GM18520 (cell line): ENCODE data around the gene PFKFB3.
"Not testable (repeated sequence)": the region's sequence is repeated elsewhere in the genome, so short reads cannot be mapped to it uniquely, and the experiment has no call there.

ENCODE experiments used
- ATAC-seq: cut with Tn5 transposase; IDR thresholded peaks from one replicate; pipeline ENCODE4 v1.9.1; 2021; ENCODE audit not compliant: unreplicated experiment

Gene PFKFB3

DNA sequence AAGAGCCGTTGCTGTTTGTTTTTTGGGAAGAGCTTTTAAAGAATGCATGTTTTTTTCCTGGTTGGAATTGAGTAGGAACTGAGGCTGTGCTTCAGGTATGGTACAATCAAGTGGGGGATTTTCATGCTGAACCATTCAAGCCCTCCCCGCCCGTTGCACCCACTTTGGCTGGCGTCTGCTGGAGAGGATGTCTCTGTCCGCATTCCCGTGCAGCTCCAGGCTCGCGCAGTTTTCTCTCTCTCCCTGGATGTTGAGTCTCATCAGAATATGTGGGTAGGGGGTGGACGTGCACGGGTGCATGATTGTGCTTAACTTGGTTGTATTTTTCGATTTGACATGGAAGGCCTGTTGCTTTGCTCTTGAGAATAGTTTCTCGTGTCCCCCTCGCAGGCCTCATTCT lies 31.6 kb downstream of the PFKFB3 start:
- ATAC-seq, result no peak

DNA sequence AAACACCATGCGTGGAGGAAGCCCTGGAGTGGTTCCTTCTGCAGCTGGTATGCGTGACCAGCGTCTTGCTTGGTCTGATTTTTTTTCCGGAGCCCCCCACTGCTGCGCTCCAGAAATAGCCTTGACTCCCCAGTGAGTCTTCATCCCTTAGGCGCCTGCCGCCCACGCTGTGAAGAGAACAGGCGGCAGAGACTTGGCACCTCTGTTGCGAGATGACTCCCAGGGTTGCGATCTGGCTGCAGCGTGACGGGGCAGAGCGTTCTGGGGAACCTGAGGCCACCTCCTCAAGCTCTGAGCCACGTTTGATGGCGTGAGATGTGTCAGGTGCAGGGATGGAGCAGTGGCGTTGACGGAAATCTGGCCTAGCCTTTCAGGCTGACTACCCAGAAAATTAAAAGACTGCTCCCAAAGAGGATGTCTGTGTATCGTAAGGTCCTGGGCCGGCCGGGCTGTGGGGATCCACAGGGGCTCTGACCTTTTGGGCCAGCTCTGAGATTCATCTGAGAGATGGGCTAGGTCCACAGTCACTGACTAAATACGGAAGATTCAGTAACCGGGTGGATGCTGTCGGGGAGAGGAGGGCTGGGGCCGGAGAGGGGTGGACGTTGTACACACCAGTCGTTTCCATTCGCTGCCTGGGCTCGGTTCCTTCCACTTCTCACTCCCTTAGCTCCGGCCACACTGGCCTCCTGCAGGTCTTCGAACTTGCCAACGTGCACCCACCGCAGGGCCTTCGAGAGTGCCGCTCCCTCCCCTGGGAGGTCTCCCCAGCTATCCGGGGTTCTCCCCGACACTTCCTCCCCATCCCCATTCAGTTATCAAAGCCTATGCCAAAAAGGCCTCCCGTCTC lies 33.8 kb downstream of the PFKFB3 start:
- ATAC-seq, result no peak

DNA sequence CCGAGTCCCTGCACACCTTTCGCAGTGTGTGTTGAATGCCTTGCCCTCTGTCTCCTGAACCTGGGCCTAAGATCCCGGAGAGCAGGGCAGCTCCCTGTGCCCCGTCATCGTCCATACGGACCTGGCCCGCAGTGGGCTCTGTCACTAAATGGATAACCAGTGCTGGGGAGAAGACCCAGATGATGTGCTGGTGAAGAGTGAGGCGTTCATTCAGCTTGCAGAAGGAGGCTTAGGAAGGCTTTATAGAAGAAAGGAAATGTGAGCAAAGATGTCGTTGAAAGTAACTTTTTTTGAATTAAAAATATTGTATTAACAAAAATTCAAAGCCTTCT lies 34.4 kb downstream of the PFKFB3 start:
- no peak for ATAC-seq

- not testable (repeated sequence) for ATAC-seq
Measured at GRCh38 chr10:6238587-6239212, 36.0 kb downstream of the PFKFB3 start.

GRCh38 chr10:6239213-6239991 lies 36.7 kb downstream of the PFKFB3 start:
- ATAC-seq, result no peak

DNA sequence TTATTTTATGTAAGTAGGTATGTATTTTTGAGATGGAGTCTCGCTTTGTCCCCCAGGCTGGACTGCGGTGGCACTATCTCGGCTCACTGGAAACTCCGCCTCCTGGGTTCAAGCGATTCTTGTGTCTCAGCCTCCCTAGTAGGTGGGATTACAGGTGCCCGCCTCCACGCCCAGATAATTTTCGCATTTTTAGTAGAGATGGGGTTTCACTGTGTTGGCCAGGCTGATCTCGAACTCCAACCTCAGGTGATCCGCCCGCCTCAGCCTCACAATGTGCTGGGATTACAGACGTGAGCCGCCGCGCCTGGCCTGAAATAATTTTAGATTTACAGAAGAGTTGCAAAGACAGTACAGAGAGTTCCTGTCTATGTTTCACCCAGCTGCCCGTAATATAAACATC lies 37.5 kb downstream of the PFKFB3 start:
- ATAC-seq, result no peak

DNA sequence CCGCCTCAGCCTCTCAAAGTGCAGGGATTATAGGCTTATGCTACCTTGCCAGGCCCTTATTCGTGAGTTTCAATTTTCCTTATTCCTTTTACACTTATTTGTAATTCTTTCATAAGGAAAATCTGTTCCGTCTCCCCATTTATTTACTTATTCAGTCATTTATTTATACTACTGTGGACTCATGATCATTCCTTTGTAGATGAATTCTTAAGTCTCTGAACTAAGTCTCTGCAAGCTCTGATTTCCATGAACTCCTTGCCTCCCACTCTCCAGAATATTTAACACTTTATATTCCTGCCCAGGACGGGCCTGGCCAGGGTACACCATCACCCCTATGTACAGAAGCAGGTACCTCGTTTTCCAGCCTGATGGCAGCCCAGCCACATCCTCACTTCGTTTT lies 39.4 kb downstream of the PFKFB3 start:
- ATAC-seq, result no peak

DNA sequence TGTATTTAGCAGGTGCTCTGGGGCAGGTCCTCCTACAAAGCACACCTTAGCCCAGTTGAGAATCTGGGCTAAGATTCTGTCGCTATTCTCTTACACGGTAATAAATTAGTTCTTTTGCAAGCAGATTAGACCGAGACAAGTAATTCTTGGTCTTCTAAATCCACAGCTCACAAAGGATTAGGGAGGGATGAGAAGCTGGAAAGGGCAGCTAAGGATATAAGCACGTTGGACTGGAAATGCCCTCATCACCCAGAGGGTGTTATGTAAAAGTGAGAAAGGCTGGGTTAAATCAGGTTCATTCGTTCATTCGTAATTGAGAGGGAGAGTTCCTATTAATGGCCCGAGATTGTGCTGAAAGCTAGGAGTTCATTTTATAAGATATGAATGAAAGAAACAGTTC lies 41.8 kb downstream of the PFKFB3 start:
- no peak for ATAC-seq

DNA sequence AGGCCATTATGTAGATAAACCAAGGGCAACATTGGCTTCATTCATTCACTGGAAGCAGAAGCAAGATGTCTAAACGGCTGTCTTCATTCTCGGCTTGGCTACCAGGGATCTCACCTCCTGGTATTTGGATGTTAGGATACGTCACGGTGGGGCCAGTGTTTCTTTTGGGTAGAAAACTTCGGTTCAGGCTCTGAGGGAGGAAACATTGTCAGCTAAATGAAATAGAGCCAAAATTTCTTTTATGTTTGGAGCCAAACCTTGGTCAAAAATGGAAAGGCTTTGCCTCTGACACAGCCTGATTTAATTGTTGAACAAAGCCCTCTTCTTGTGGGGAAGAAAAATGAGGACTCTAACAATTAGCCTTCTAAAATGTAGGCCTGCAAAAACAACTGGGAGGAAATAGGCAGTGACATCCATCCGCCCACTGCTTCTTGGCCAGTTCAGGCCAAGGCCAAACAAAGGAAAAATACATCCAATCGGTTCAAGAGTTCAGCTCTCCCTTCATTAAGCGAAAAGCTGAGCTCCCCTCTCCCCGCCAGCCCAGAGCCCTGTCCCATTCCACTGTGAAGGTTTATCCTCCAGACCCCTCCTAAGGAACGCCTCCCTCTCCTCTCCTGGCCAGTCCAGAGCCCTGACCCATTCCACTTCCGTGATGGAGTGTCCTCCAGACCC lies 44.4 kb downstream of the PFKFB3 start:
- no peak for ATAC-seq

DNA sequence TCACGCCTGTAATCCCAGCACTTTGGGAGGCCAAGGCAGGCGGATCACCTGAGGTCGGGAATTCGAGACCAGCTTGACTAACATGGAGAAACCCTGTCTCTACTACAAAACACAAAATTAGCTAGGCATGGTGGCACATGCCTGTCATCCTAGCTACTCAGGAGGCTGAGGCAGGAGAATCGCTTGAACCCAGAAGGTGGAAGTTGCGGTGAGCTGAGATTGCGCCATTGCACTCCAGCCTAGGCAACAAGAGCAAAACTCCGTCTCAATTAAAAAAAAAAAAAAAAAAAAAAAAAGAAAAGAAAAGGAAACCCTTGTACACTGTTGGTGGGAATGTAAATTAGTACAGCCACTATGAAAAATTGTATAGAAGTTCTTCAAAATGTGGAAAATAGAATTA lies 46.2 kb downstream of the PFKFB3 start:
- not testable (repeated sequence) for ATAC-seq

DNA sequence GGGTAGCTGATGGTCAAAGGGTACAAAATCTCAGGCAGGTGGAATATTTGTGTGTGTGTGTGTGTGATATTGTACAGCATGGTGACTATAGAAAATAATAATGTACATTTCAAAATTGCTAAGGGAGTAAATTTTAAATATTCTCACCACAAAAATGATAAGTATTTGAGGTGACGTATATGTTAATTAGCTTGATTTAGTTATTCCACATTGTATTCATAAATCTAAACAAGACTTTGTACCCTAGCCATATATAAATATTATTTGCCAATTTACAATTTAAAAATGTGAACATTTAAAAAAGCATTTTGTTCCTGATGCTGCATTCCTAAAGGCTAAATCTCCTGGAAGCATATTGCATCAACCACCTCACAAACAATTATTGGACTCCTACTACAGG lies 47.0 kb downstream of the PFKFB3 start:
- no peak for ATAC-seq

GRCh38 chr10:6250745-6251144 lies 48.0 kb downstream of the PFKFB3 start:
- ATAC-seq, result no peak

- no peak for ATAC-seq
Measured at GRCh38 chr10:6254201-6254600, 51.5 kb downstream of the PFKFB3 start.

DNA sequence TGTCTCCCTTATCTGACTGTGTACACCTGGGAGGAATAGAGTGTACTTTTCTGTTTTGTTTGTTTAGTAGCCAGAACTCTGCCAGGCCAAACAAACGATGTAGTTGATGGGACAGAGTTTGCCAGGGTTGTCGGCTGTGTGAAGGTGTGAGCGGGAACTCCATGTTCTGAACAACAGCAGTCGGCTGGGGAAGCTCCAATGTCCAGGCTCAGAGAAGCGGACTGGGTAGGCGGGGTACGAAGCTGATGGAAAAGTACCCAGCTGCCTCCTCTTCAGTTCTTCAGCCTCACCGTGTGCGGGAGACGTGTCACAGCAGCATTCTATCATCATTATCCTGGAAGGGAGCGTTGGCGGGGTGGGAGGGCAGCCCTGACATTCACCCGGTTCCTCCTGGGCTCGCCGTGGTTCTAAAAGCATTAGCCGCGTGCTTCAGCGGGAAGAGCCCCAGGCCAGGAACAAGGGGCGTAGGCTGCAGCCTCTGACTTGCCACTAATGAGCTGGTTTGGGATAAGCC lies 52.9 kb downstream of the PFKFB3 start:
- no peak for ATAC-seq

DNA sequence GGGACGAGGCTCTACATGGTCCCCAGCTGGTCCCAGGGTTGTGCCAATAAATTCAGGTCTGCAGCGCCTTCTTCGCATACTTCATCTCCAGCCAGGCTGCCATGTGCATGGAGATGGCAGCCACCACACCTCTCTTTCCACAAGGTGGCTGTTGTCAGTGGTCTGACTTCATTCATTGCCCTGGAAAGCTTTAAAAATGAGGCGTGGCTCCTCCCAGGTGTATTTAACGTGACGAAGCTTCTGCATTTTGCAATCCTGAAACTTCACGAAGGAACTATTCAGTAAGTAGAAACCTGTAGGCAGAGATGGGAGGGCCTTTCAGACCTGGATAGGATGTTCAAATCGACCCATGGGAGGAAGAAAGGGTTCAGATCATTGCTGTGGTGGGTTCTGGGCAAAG lies 53.7 kb downstream of the PFKFB3 start:
- no peak for ATAC-seq

DNA sequence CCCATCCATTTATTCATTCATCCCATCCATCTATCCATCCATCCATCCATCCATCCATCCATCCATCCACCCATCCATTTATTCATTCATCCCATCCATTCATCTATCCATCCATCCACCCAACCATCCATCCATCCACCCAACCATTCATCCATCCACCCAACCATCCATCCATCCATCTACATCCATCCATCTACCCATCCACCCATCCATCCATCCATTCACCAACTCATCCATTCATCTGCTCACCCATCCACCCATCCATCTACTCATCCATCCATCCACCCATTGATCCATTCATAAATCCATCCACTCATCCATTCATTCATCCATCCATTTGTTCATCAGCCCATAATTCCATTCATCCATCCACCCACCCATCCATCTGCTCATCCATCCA lies 56.4 kb downstream of the PFKFB3 start:
- no peak for ATAC-seq

DNA sequence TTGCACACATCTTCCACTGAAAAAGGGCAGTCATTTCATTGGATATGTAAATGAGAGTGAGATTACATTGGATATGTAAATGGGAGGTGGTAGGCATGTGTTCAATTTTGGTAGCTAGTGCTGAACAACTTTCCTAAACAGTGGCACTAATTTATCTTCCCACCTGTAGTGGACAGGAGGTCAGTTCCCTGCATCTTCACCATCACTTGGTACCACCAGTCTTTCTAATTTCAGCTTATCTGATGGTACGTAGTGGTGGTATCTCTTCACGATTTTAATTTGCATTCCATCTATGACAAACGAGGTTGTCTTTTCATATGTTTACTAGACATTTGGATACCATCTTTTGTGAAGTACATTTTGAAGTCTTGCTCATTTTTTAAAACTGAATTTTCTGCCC lies 58.1 kb downstream of the PFKFB3 start:
- no peak for ATAC-seq

DNA sequence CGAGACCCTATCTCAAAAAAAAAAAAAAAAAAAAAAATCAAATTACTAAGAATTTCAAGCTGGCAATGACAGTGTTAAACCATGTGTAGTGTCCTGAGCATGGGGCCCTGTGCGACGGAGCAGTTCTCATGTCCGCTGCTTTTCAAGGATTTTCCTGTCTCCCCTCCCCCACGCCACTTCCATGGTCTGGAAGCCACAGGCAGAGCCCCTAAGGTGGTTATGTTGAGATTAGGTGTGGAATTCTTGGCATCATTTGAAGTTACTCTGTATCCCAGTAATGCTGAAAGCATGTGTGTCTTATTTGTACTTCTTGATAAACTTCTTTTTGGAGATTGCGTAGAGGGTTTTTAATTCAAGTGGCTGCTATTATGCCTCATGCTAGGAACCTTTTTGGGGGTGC lies 65.2 kb downstream of the PFKFB3 start:
- no peak for ATAC-seq

DNA sequence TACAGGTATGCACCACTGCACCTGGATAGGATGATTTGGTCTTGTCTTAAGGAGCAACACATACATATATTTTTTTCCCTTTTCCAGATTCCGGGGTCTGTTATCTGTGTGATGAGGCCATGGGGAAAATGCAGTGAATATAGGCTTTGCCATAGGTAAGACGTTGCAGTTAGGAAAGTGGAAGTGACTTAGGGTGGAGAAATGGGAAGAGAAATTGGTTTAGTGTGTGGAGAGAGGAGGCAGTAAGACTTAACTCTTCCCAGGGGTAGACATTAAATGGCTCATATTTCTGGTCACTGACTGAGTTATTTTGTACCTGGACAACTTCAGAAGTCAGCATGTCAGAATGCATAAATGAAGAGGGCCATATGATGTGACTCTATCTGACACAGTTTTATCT lies 66.7 kb downstream of the PFKFB3 start:
- ATAC-seq, result no peak

- ATAC-seq, result peak; percentile 54
Measured at GRCh38 chr10:6269953-6270867, 67.5 kb downstream of the PFKFB3 start.
